BE2C (cell line): ENCODE data around the gene ASTN2.

Experiments used
- DNase-seq: peaks from one replicate; pipeline ENCODE4 v3.0.0-alpha.2; 2020
- H3K27me3 ChIP-seq: fragments of 250-450 bp; sonication (Bioruptor Pico); 2 replicates; pipeline ENCODE4 v1.5.1; 2020; ENCODE audit warnings: mild to moderate bottlenecking
- H3K36me3 ChIP-seq: fragments of 250-450 bp; sonication (Bioruptor Pico); 2 replicates; pipeline ENCODE4 v1.5.1; 2020; ENCODE audit warnings: mild to moderate bottlenecking
- H3K4me1 ChIP-seq: fragments of 250-450 bp; sonication (Bioruptor Pico); 2 replicates; pipeline ENCODE4 v1.5.1; 2020
- H3K4me3 ChIP-seq: 2 replicates; pipeline ENCODE4 v1.5.1; 2011; ENCODE audit warnings: low read depth, low read length
- H3K9me3 ChIP-seq: fragments of 250-450 bp; sonication (Bioruptor Pico); 2 replicates; pipeline ENCODE4 v1.5.1; 2020
- TF ChIP-seq, protein P1 (sequence below): IDR thresholded peaks from 2 replicates; pipeline ENCODE4 v1.5.1; 2012; ENCODE audit warnings: mild to moderate bottlenecking, low read depth, low read length

ASTN2 gene

DNA sequence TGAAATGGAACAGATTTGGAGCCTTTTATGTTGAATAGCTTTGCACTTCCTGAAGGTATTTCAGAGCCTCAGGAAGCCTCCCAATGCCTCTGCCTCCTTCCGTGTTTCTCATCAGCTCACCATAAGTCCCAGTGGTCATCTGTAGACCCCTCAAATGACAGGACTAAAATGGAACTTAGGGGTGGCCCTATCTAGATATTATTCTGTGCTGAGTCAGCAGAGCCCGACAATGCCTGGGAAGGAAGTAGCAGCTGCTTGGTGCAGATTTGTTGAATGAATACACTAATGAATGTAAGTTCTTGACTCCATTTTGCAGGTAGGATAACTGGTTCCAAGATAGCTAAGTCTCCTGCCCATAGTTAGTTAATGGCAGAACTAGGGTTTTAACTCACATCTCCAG, 97.7 kb downstream of the ASTN2 start:
- peaks cover 13% of the 10 kb centered on the region for H3K36me3 ChIP-seq
- H3K27me3 ChIP-seq = no peaks in the 10 kb centered on the region
- H3K4me1 ChIP-seq = peaks cover 51% of the 10 kb centered on the region
- TF ChIP-seq, protein P1, sequence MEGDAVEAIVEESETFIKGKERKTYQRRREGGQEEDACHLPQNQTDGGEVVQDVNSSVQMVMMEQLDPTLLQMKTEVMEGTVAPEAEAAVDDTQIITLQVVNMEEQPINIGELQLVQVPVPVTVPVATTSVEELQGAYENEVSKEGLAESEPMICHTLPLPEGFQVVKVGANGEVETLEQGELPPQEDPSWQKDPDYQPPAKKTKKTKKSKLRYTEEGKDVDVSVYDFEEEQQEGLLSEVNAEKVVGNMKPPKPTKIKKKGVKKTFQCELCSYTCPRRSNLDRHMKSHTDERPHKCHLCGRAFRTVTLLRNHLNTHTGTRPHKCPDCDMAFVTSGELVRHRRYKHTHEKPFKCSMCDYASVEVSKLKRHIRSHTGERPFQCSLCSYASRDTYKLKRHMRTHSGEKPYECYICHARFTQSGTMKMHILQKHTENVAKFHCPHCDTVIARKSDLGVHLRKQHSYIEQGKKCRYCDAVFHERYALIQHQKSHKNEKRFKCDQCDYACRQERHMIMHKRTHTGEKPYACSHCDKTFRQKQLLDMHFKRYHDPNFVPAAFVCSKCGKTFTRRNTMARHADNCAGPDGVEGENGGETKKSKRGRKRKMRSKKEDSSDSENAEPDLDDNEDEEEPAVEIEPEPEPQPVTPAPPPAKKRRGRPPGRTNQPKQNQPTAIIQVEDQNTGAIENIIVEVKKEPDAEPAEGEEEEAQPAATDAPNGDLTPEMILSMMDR = no peak
- no peak for DNase-seq
- H3K9me3 ChIP-seq = no peaks in the 10 kb centered on the region
- no peak overlapping the region for H3K4me3 ChIP-seq

- no peak for DNase-seq
- H3K27me3 ChIP-seq = no peaks in the 10 kb centered on the region
- no peaks in the 10 kb centered on the region for H3K9me3 ChIP-seq
- H3K36me3 ChIP-seq = peaks cover 10% of the 10 kb centered on the region
- no peak overlapping the region for H3K4me3 ChIP-seq
- H3K4me1 ChIP-seq = peaks cover 66% of the 10 kb centered on the region
- TF ChIP-seq, protein P1 = no peak
Observed at GRCh38 chr9:117315236-117315635, 99.6 kb downstream of the ASTN2 start.

DNA sequence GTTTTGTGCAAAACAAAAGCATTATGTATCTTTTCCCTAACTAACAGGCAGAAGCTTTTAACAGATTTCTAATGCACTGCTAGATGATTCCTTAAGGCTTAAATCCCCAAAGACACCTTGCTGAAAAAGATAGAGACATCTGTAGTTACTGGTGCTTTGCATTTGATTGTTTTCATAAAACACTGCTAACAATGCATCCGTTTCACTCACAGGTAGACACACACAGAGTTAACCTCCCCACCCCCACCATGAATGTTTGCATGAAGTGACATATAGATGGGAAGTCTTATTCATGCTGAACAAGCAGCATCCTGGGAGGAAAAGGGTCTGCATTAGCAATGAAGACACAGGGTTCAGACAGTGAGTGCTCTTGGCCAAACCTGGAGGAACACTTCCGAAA, 100.9 kb downstream of the ASTN2 start:
- no peaks in the 10 kb centered on the region for H3K9me3 ChIP-seq
- TF ChIP-seq, protein P1 = no peak
- no peak overlapping the region for H3K4me3 ChIP-seq
- H3K36me3 ChIP-seq = peaks cover 19% of the 10 kb centered on the region
- DNase-seq = no peak
- H3K4me1 ChIP-seq = peaks cover 66% of the 10 kb centered on the region
- no peaks in the 10 kb centered on the region for H3K27me3 ChIP-seq

GRCh38 chr9:117307701-117308100, 107.2 kb downstream of the ASTN2 start:
- H3K4me1 ChIP-seq = peaks cover 70% of the 10 kb centered on the region
- TF ChIP-seq, protein P1 = no peak
- no peak for DNase-seq

DNA sequence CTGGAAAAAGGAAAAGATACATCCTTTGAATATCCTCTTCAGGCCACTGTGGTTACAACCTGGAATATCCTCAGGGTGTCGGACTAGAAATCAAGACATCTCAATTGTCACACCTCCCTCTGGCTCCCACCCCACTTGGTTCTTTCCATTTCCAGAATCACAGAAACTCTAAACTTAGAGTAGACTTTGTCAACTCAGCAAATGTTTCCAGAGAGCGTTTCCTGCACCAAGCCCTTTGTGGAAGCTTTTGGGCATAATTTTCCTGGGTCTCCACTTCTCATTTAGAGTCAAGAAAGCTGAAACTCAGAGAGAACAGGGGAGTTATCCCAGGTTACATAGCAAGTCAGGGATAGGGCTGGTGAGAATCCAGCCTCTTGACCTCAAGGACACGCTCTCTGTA, 108.8 kb downstream of the ASTN2 start:
- H3K27me3 ChIP-seq = no peaks in the 10 kb centered on the region
- no peak overlapping the region for H3K4me3 ChIP-seq
- no peak for DNase-seq
- peaks cover 68% of the 10 kb centered on the region for H3K4me1 ChIP-seq
- TF ChIP-seq, protein P1 = no peak
- peaks cover 18% of the 10 kb centered on the region; the same call in 1 of the 2 replicates for H3K36me3 ChIP-seq
- H3K9me3 ChIP-seq = no peaks in the 10 kb centered on the region

More at GRCh38 chr9:117307701-117308100, 107.2 kb downstream of the ASTN2 start:
- H3K27me3 ChIP-seq = no peaks in the 10 kb centered on the region
- H3K4me3 ChIP-seq = no peak overlapping the region
- H3K36me3 ChIP-seq = peaks cover 18% of the 10 kb centered on the region; the same call in 1 of the 2 replicates
- no peaks in the 10 kb centered on the region for H3K9me3 ChIP-seq

GRCh38 chr9:117305454-117305853, 109.4 kb downstream of the ASTN2 start:
- peaks cover 17% of the 10 kb centered on the region; the same call in 1 of the 2 replicates for H3K36me3 ChIP-seq
- no peaks in the 10 kb centered on the region for H3K9me3 ChIP-seq
- DNase-seq = no peak
- TF ChIP-seq, protein P1 = no peak
- H3K4me3 ChIP-seq = no peak overlapping the region
- peaks cover 67% of the 10 kb centered on the region for H3K4me1 ChIP-seq
- no peaks in the 10 kb centered on the region for H3K27me3 ChIP-seq
